ENCODE results near the gene DDX24.

The DDX24 gene

GRCh38 chr14:94001501-94002396 lies 79.3 kb downstream of the DDX24 start:
- peak; percentile 53 for DNase-seq

- no peak for DNase-seq
These were observed 80.0 kb downstream of the DDX24 start for GRCh38 chr14:94001016-94001415.

GRCh38 chr14:94000267-94000666 lies 80.7 kb downstream of the DDX24 start:
- DNase-seq: no peak

- DNase-seq: peak; percentile 2
These were observed 81.4 kb downstream of the DDX24 start for GRCh38 chr14:93999573-93999972.

GRCh38 chr14:93998871-93999403 lies 82.1 kb downstream of the DDX24 start:
- DNase-seq: no peak
